Measurements from ENCODE around the gene COMT.

- TF ChIP-seq CTCF (IDR thresholded peaks at IDR 0.05), result no peak
- no peak for TF ChIP-seq POLR2A (IDR thresholded peaks at IDR 0.05)
Measured at GRCh38 chr22:19991395-19991644, 49.7 kb downstream of the COMT start.
